ENCODE results near the gene SV2A.

- TF ChIP-seq EP300 (IDR thresholded peaks at IDR 0.05) = no peak
- no peak for TF ChIP-seq CTCF (IDR thresholded peaks at IDR 0.05)
Observed at GRCh38 chr1:149906570-149907075, 11.0 kb downstream of the SV2A start.
